GM23338 (cell line): ENCODE data around the gene PMM1.
"Not testable (repeated sequence)": the region's sequence is repeated elsewhere in the genome, so short reads cannot be mapped to it uniquely, and the experiment has no call there.

Experiments used
- CREB1 ChIP-seq: fragments of 250-450 bp; sonication (Bioruptor Pico); IDR thresholded peaks from 2 replicates; pipeline ENCODE4 v1.5.0; 2020; ENCODE audit warnings: low read depth, mild to moderate bottlenecking, moderate library complexity
- EZH2 ChIP-seq: fragments of 200-600 bp; sonication (generic); IDR thresholded peaks from one replicate; pipeline ENCODE4 v1.8.0; 2017; ENCODE audit warnings: antibody characterized with exemption, mild to moderate bottlenecking, low read depth; ENCODE audit not compliant: unreplicated experiment
- EZH2phosphoT487 ChIP-seq: fragments of 200-600 bp; sonication (generic); IDR thresholded peaks from one replicate; pipeline ENCODE4 v1.8.1; 2018; ENCODE audit warnings: antibody characterized with exemption; ENCODE audit not compliant: unreplicated experiment
- JUNB ChIP-seq: IDR thresholded peaks from one replicate; pipeline ENCODE4 v1.6.1; 2016; ENCODE audit warnings: antibody characterized with exemption; ENCODE audit not compliant: unreplicated experiment
- NANOG ChIP-seq: IDR thresholded peaks from 2 replicates; pipeline ENCODE4 v1.6.1; 2016; ENCODE audit warnings: antibody characterized with exemption, borderline replicate concordance
- POLR2AphosphoS5 ChIP-seq: IDR thresholded peaks from 2 replicates; pipeline ENCODE4 v1.6.1; 2016; ENCODE audit warnings: antibody characterized with exemption, low read depth
- ZNF114 ChIP-seq: fragments of 250-450 bp; sonication (Bioruptor Pico); IDR thresholded peaks from 2 replicates; pipeline ENCODE4 v1.5.0; 2020; ENCODE audit warnings: mild to moderate bottlenecking, moderate library complexity
- ZNF331 ChIP-seq: fragments of 250-450 bp; sonication (Bioruptor Pico); IDR thresholded peaks from 2 replicates; pipeline ENCODE4 v1.5.0; 2020; ENCODE audit warnings: low read depth, mild to moderate bottlenecking, moderate library complexity
- TF ChIP-seq, protein P1 (sequence below), 2 experiments: fragments of 200-600 bp in 1 of 2; sonication (generic) in 1 of 2; conservative IDR thresholded peaks; 2 replicates each; pipeline versions ENCODE4 v1.5.1 to v1.6.1; 2016 to 2017; ENCODE audit warnings: antibody characterized with exemption in 2 of 2, low read depth in 2 of 2, mild to moderate bottlenecking in 2 of 2, moderate library complexity in 1 of 2
- TF ChIP-seq, protein P2 (sequence below): IDR thresholded peaks from one replicate; pipeline ENCODE4 v1.6.1; 2018; ENCODE audit warnings: antibody characterized with exemption; ENCODE audit not compliant: unreplicated experiment

DNA sequence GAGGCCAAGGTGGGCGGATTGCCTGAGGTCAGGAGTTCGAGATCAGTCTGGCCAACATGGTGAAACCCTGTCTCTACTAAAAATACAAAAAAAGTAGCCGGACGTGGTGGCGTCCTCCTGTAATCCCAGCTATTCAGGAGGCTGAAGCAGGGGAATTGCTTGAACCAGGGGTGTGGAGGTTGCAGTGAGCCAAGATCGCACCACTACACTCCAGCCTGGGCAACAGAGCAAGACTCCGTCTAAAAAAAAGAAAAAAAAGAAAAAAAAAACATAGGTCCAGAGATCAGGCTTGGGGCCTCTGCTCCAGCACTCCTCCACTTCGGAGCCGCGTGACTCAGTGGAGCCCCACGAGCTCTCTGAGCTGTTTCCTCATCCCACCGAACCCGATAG lies 31.4 kb downstream of the PMM1 start:
- TF ChIP-seq EZH2phosphoT487, CREB1, POLR2AphosphoS5, EZH2, ZNF114, JUNB, NANOG, ZNF331: not testable (repeated sequence)
- TF ChIP-seq, protein P1, sequence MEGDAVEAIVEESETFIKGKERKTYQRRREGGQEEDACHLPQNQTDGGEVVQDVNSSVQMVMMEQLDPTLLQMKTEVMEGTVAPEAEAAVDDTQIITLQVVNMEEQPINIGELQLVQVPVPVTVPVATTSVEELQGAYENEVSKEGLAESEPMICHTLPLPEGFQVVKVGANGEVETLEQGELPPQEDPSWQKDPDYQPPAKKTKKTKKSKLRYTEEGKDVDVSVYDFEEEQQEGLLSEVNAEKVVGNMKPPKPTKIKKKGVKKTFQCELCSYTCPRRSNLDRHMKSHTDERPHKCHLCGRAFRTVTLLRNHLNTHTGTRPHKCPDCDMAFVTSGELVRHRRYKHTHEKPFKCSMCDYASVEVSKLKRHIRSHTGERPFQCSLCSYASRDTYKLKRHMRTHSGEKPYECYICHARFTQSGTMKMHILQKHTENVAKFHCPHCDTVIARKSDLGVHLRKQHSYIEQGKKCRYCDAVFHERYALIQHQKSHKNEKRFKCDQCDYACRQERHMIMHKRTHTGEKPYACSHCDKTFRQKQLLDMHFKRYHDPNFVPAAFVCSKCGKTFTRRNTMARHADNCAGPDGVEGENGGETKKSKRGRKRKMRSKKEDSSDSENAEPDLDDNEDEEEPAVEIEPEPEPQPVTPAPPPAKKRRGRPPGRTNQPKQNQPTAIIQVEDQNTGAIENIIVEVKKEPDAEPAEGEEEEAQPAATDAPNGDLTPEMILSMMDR (conservative IDR thresholded peaks at IDR 0.05; ENCODE audit: low read depth in 2 of 2): not testable (repeated sequence)
- TF ChIP-seq, protein P2, sequence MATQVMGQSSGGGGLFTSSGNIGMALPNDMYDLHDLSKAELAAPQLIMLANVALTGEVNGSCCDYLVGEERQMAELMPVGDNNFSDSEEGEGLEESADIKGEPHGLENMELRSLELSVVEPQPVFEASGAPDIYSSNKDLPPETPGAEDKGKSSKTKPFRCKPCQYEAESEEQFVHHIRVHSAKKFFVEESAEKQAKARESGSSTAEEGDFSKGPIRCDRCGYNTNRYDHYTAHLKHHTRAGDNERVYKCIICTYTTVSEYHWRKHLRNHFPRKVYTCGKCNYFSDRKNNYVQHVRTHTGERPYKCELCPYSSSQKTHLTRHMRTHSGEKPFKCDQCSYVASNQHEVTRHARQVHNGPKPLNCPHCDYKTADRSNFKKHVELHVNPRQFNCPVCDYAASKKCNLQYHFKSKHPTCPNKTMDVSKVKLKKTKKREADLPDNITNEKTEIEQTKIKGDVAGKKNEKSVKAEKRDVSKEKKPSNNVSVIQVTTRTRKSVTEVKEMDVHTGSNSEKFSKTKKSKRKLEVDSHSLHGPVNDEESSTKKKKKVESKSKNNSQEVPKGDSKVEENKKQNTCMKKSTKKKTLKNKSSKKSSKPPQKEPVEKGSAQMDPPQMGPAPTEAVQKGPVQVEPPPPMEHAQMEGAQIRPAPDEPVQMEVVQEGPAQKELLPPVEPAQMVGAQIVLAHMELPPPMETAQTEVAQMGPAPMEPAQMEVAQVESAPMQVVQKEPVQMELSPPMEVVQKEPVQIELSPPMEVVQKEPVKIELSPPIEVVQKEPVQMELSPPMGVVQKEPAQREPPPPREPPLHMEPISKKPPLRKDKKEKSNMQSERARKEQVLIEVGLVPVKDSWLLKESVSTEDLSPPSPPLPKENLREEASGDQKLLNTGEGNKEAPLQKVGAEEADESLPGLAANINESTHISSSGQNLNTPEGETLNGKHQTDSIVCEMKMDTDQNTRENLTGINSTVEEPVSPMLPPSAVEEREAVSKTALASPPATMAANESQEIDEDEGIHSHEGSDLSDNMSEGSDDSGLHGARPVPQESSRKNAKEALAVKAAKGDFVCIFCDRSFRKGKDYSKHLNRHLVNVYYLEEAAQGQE: not testable (repeated sequence)
